GM12872 (cell line): ENCODE data around the gene ASH1L.

Experiments
- CTCF ChIP-seq: IDR thresholded peaks from 3 replicates; pipeline ENCODE4 v1.5.1; 2011; ENCODE audit warnings: low read depth, mild to moderate bottlenecking, low read length, moderate library complexity; ENCODE audit not compliant: insufficient read depth

ASH1L gene

GRCh38 chr1:155316922-155317321 is 245.7 kb downstream of the ASH1L start:
- TF ChIP-seq CTCF = no peak

DNA sequence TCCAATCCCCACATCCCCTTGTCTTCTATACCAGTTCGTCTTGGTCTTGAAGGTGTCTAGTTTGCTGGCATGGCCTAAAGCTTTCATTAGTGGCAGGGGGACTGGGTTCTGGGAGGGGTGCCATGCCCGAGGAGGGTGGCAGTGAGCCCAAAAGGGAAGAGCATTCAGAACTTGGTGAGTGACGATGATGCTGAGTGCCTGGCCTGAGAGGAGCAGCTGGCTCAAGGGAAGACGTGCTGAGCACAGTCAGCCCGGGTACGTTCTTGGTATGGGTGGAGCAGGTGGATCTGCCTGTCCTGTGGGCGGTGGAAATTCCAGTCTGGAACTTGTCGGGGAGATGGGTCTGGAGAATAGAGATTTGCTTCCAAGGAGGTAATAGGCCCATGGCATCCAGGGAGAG is 249.3 kb downstream of the ASH1L start:
- no peak for TF ChIP-seq CTCF

GRCh38 chr1:155309423-155310021 is 253.1 kb downstream of the ASH1L start:
- TF ChIP-seq CTCF = no peak

GRCh38 chr1:155308493-155309422 is 253.8 kb downstream of the ASH1L start, which contains the start of gene FDPS:
Gene FDPS, plus strand, starts transcription at chr1:155308866. Its CDS starts 924 bp downstream, at chr1:155309790.
- no peak for TF ChIP-seq CTCF

- peak; percentile 56; the same call in 2 of the 3 replicates for TF ChIP-seq CTCF
Measured at GRCh38 chr1:155307247-155307740, 255.3 kb downstream of the ASH1L start.

- TF ChIP-seq CTCF = no peak
Measured at GRCh38 chr1:155305881-155306391, 256.7 kb downstream of the ASH1L start.

- TF ChIP-seq CTCF = no peak
Measured at GRCh38 chr1:155304558-155305063, 258.0 kb downstream of the ASH1L start.
